DOHH2 (cell line): Measurements from ENCODE around the gene PWWP2A.

Experiments used
- H3F3A ChIP-seq: fragments of 200-600 bp; sonication (generic), shearing (Covaris generic); 2 replicates; pipeline ENCODE4 v1.6.0; 2016; ENCODE audit warnings: antibody characterized with exemption, mild to moderate bottlenecking; ENCODE audit not compliant: control insufficient read depth, insufficient read depth
- H3K27ac ChIP-seq: fragments of 200-600 bp; sonication (generic); 2 replicates; pipeline ENCODE4 v1.5.1; 2014; ENCODE audit warnings: low read depth, mild to moderate bottlenecking, low read length, moderate library complexity
- H3K27me3 ChIP-seq: fragments of 200-600 bp; sonication (generic); 2 replicates; pipeline ENCODE4 v1.6.1; 2014; ENCODE audit warnings: mild to moderate bottlenecking, low read length, mixed read lengths; ENCODE audit not compliant: control insufficient read depth
- H3K36me3 ChIP-seq: fragments of 200-600 bp; sonication (generic); 2 replicates; pipeline ENCODE4 v1.6.1; 2014; ENCODE audit warnings: mild to moderate bottlenecking, low read length, moderate library complexity, mixed read lengths; ENCODE audit not compliant: control insufficient read depth
- H3K4me1 ChIP-seq: fragments of 200-600 bp; sonication (generic); 2 replicates; pipeline ENCODE4 v1.6.1; 2014; ENCODE audit warnings: mild to moderate bottlenecking, low read length, mixed read lengths; ENCODE audit not compliant: control insufficient read depth
- H3K4me2 ChIP-seq: fragments of 200-600 bp; sonication (generic); 2 replicates; pipeline ENCODE4 v1.6.0; 2014; ENCODE audit warnings: mild to moderate bottlenecking, low read length, moderate library complexity
- H3K4me3 ChIP-seq: fragments of 200-600 bp; sonication (generic); 2 replicates; pipeline ENCODE4 v1.5.1; 2014; ENCODE audit warnings: mild to moderate bottlenecking, low read length, mixed read lengths
- H3K79me2 ChIP-seq: fragments of 200-600 bp; sonication (generic); 2 replicates; pipeline ENCODE4 v1.6.1; 2014; ENCODE audit warnings: mild to moderate bottlenecking, low read length, mixed read lengths; ENCODE audit not compliant: control insufficient read depth
- H3K9me2 ChIP-seq: fragments of 200-600 bp; sonication (generic); replicated peaks from 2 replicates; pipeline ENCODE4 v1.6.1; 2014; ENCODE audit warnings: mild to moderate bottlenecking, low read length, mixed read lengths; ENCODE audit not compliant: control insufficient read depth
- H3K9me3 ChIP-seq: fragments of 200-600 bp; sonication (generic); 2 replicates; pipeline ENCODE4 v1.6.1; 2014; ENCODE audit warnings: antibody characterized with exemption, low read length, mixed read lengths; ENCODE audit not compliant: control insufficient read depth, insufficient read depth
- H4K20me1 ChIP-seq: fragments of 200-600 bp; sonication (generic); 2 replicates; pipeline ENCODE4 v1.6.0; 2014; ENCODE audit warnings: low read depth, mild to moderate bottlenecking, antibody characterized with exemption, low read length, moderate library complexity; ENCODE audit not compliant: control insufficient read depth, insufficient read depth
- CTCF ChIP-seq: fragments of 200-600 bp; sonication (generic); IDR thresholded peaks from one replicate; pipeline ENCODE4 v1.5.1; 2014; ENCODE audit warnings: antibody characterized with exemption, mild to moderate bottlenecking, low read depth, low read length; ENCODE audit not compliant: poor library complexity, severe bottlenecking
- EZH2phosphoT487 ChIP-seq: fragments of 200-600 bp; sonication (generic); IDR thresholded peaks from 2 replicates; pipeline ENCODE4 v1.6.1; 2017; ENCODE audit warnings: borderline replicate concordance, mild to moderate bottlenecking, antibody characterized with exemption, low read length, moderate library complexity, mixed read lengths

Gene PWWP2A

GRCh38 chr5:160092514-160092913 is 26.7 kb downstream of the PWWP2A start:
- TF ChIP-seq EZH2phosphoT487 (no peak), CTCF (no peak)
- Histone ChIP-seq H3K4me3 (no peak overlapping the region), H3K9me3 (no peaks in the 10 kb centered on the region), H3K9me2 (no peaks in the 10 kb centered on the region), H3K4me1 (no peaks in the 10 kb centered on the region), H3K79me2 (peaks cover 14% of the 10 kb centered on the region), H3K27me3 (no peaks in the 10 kb centered on the region), H4K20me1 (no peaks in the 10 kb centered on the region), H3K4me2 (no peak overlapping the region), H3K36me3 (peaks cover 40% of the 10 kb centered on the region), H3K27ac (no peak overlapping the region), H3F3A (no peaks in the 10 kb centered on the region)

- Histone ChIP-seq H3K27me3 (no peaks in the 10 kb centered on the region), H3K36me3 (peaks cover 26% of the 10 kb centered on the region), H3K9me2 (no peaks in the 10 kb centered on the region), H3K9me3 (no peaks in the 10 kb centered on the region), H3K27ac (no peak overlapping the region), H3K4me2 (no peak overlapping the region), H3K79me2 (peaks cover 6% of the 10 kb centered on the region), H4K20me1 (no peaks in the 10 kb centered on the region), H3K4me3 (no peak overlapping the region), H3F3A (no peaks in the 10 kb centered on the region), H3K4me1 (no peaks in the 10 kb centered on the region)
- TF ChIP-seq EZH2phosphoT487 = no peak
- no peak for TF ChIP-seq CTCF
Measured at GRCh38 chr5:160090059-160090458, 29.2 kb downstream of the PWWP2A start.

GRCh38 chr5:160089531-160089930 is 29.7 kb downstream of the PWWP2A start:
- H4K20me1 ChIP-seq = no peaks in the 10 kb centered on the region
- no peak overlapping the region for H3K27ac ChIP-seq
- no peaks in the 10 kb centered on the region for H3K4me1 ChIP-seq
- H3K9me3 ChIP-seq = no peaks in the 10 kb centered on the region
- H3K9me2 ChIP-seq = no peaks in the 10 kb centered on the region
- peaks cover 26% of the 10 kb centered on the region for H3K36me3 ChIP-seq
- no peaks in the 10 kb centered on the region for H3F3A ChIP-seq
- peaks cover 5% of the 10 kb centered on the region for H3K79me2 ChIP-seq
- no peak overlapping the region for H3K4me2 ChIP-seq
- no peaks in the 10 kb centered on the region for H3K27me3 ChIP-seq
- H3K4me3 ChIP-seq = no peak overlapping the region
- TF ChIP-seq CTCF = no peak
- no peak for TF ChIP-seq EZH2phosphoT487
